HG03280 (cell line): ENCODE measurements around the gene KLF16.

Source experiments
- ATAC-seq: cut with Tn5 transposase; IDR thresholded peaks from one replicate; pipeline ENCODE4 v1.9.1; 2021; ENCODE audit warnings: mild to moderate bottlenecking, moderate library complexity; ENCODE audit not compliant: unreplicated experiment

KLF16 gene

DNA sequence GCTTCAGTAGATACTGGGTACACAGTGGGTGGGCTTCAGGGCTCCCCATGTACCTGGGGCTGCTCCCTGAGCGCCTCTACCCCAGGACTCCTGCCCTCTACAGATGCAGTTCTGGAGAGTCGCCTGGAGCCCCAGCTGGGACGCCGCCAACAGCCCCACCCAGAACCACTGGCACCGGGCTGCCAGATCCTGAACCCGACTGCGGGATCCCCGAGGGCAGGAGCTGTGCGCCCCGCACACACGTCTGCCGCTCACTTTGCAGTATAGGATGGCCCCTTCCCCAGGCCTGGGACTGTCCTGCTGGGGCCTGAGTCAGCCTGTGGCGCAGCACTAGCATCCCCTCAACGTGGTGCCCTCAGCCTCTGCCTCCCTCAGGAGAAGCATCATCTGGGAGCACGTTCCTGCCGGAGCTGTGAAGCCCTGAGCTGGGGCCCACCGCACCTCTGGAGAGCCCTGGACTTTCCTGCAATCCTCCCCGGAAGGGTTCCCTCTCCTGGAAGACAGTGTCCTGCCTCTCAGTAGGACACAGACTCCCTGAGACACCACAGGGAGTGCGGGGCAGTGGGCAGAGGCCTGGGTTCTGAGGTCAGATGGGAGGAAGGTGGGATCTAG is 18.8 kb downstream of the KLF16 start:
- no peak for ATAC-seq

GRCh38 chr19:1843646-1844394 is 19.6 kb downstream of the KLF16 start:
- no peak for ATAC-seq

DNA sequence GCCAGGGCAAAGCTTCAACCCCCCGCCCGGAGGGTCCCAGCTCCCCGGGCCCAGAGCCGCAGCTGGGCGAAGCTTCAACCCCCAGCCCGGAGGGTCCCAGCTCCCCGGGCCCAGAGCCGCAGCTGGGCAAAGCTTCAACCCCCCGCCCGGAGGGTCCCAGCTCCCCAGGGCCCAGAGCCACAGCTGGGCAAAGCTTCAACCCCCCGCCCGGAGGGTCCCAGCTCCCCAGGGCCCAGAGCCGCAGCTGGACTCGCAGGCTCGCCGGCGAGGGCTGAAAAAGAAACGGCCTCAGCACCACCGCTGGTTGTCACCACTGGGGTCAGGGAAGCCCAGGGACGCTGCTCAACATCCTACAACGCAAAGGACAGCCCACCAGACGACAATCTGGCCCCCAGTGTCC is 20.3 kb downstream of the KLF16 start:
- ATAC-seq, result no peak

- ATAC-seq, result no peak
Observed at GRCh38 chr19:1841209-1841924, 22.0 kb downstream of the KLF16 start.

DNA sequence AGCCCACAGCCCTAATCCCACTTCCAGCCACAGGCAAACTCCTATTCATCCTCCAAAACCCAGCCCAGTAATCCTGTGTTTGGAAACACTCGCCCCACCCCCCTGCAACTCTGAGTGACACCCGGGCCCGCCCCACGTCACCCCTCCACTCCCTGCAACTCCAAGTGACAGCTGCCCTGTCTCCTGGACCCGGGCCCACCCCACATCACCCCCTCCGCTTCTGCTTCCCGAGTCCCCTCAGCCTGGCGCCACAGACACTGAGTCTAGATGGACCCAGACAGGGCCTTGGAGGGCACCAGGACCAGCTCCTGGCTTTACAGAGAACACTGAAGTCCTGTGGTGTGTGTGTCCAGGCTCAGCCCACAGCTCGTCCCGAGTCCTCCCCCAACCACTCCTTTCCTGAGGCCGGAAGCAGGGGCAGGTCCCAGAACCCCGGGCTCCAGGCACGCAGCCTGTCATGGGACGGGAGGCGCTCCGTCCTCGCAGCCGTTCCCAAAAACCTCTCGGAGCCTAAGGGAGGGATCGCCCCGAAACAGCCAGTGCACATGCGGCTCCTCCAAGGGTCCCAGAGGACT is 22.8 kb downstream of the KLF16 start:
- ATAC-seq, result no peak

DNA sequence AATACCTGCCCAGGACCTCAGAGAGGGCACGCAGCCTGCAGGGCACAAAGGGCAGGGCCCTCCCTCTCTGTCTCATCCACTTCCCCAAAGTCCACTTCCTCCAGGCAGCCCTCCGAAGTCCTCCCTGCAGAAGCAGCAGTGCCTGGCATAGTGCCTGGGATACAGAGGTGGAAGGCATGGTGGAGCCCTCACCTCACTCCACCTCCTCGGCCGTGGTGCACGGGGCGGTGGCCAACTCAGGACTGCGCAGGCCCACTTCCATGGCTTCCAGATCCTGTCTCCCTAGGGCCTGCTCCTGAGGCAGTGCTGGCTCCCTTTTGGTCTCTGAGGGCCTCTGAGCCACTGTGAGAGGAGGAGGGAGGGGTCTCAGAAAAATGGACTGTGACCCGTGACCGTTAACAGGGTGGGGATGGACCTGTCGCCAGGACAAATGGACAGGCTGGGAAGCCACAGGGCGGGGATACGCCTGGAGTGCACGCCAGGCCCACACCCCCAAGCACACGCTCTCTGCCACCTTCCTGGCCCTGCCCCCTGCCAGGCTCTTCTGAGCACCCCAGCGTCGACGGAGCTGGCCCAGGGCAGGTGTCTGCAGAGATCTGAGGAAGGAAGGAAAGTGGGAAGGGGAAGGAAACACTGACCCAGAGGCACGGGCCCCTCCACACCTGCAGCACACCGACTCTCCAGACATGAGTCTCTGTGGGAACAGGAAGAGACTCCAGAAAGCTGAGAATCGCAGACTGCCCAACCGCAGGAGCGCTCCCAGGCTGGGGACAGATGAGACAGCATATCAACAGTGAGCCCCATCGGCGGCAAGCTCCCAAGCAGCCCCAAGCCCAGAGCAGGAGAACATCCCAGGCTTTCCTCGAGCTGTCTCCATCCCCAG is 23.5 kb downstream of the KLF16 start:
- no peak for ATAC-seq

DNA sequence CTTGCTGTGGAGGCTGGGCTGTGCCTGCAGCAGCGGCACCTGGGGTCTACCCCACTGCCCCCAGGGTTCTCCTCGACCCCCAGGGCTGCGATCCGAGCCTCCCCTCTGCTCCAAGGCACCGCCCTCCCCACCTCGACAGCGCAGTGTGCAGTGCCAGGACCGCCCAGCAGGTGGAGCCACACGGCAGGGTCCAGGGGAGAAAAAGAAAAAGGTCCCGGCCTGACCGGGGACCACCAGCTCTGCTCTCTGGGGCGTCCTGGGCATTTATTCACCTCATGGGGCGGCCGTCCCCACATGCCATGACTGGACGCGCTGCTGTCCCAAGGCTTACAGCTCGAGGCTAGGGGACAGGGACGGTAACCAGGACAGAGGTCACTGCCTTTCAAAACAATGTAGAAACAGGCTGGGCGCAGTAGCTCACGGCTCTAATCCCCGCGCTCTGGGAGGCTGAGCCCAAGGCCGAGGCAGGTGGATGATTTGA is 25.7 kb downstream of the KLF16 start:
- ATAC-seq, result no peak

DNA sequence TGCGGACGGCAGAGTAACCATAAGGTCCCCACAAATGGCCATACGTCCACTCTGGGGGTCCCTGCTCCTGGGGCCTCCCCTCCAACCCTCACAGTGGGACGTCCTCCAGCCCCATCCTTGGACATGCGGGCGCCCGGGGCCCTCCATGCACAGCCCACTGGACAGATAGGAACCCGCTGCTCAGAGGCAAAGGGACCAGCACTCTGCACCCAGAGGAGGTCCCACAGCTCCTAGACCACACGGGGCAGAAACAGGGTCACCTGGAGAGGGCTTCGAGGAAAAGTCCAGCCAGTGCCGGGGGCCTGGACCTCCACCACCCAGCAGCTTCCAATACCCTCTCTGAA is 26.2 kb downstream of the KLF16 start:
- ATAC-seq, result no peak

DNA sequence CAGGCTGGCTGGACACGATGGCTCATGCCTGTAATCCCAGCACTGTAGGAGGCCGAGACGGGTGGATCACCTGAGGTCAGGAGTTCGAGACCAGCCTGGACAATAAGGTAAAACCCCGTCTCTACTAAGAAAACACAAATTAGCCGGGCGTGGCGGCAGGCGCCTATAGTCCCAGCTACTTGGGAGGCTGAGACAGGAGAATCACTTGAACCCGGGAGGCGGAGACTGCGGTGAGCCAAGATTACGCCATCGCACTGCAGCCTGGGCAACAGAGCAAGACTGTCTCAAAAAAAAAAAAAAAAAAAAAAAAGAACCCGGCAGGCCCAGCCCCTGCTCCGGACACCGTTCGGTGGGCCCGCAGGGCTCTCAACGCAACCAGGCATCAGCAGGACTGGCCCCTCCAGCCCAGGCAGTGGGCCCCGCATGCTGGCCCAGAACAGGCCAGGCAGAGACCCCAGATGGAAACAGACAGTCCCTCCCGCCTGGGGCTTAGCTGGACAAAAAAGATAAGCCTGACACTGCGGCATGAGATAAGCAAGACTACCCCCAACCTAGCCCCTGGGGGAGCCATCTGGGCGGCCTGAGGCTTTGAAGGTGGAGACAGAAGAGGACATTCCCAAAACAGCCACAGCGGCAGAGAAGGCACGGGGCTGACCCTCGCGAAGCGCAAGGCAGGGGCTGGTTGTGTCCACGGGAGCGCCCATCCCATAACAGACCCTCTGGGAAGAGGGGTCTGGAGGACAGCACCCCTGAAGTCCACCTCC is 26.7 kb downstream of the KLF16 start:
- no peak for ATAC-seq

GRCh38 chr19:1833540-1833939 is 29.8 kb downstream of the KLF16 start:
- no peak for ATAC-seq

- ATAC-seq, result no peak
Observed at GRCh38 chr19:1832046-1832663, 31.2 kb downstream of the KLF16 start.

DNA sequence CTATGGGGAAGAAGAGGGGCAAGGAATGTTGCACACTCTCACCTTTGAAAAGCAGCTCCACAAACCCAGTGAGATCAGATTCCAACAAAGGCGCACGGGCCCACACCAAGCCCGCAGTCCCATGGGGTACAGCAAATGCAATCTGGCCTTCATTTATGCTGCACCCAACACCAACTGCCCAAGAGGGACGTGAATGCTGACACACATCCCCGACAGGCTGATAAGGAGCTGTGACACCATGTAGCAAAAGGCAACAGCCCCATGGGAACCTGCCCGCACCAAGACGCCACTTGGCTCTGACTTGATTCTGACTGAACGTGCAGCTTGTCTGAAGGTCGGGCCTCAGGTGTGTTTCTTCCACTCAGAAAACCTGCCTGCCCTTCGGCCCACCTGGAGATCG is 32.4 kb downstream of the KLF16 start:
- ATAC-seq, result no peak

DNA sequence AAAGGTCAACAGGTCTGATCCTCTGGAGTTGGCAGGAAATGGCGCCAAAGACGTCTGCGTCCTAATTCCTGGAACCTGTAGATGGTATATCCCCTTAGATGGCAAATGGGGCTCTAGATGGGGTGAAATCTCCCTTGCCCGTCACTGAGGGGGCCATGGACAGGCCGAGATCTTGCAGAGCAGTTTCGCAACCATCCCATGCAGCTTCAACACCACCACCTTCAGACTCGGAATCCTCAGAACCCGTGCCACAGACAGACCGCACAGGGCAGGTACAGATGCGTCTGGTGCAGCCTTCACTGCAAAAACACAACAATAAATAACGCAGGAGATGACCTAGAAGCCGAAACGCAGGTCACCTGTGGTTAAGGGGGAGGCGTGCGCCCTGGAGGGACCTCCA is 32.8 kb downstream of the KLF16 start:
- no peak for ATAC-seq

DNA sequence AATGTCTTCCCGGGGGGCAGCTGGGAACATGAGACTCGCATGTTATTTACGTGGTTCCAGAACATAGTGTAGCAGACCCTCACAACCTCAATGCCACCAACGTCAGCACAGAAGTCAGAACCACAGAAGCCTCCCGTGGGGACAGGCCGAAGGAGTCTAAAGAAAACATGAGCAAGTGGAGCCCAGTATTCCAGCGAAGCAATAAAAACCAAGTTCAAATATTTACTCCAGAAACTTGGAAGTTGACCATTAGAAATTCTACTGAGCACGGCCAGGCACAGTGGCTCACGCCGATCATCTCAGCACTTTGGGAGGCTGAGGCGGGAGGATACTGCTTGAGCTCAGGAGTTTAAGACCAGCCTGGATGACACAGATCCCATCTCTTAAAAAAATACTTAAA is 33.4 kb downstream of the KLF16 start:
- ATAC-seq, result no peak

GRCh38 chr19:1828279-1829238 is 34.8 kb downstream of the KLF16 start:
- ATAC-seq, result no peak

- ATAC-seq, result no peak
Observed at GRCh38 chr19:1827566-1828278, 35.7 kb downstream of the KLF16 start.

DNA sequence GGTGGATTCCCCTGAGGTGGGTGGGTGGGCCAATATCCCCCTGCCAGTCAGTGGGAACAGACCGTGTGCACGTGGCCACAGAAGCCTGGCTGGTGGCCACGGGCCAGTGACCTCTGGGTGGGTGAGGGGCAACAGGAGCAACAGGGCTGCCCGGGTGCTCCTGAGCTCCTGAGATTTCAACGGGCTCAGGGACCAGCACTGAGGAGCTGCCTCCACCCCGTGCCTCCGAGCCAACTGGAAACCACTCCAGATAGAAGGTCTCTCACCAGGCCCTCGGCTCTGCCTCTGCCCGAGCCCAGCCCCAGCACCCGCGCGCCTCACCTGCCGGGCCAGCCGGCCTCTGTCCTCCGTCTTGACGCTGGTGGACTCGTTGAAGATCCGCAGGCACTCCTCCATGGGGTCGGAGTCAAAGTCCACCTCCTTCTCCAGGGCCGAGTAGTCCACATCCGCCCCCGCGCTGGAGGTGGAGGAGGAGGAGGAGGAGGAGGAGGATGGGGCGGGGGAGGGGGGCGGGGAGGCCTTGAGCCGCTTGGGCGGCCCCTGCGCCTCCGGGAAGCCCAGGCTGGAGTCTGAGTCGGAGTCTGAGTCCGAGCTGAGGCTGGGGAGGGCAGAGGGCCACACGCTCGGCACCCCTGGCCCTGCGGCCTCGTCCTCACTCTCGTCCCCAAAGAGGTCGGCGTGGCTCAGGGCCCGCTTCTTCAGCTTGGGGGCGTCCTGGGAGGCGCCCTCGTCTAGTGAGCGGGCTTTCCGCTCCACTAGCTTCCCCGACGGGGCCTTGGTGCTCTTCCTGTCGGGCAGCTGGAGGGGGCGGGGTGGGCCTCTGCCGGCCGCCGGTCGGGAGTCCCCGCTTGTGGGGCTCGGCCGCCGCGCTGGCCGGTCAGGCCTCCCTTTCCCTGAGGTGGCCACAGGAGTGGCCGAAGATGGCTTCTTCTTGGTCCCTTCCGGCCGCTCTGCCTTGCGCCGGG is 36.5 kb downstream of the KLF16 start:
- ATAC-seq, result no peak
